HK-2 (cell line): ENCODE measurements around the gene HIGD1A.
A peak's percentile ranks its signal among the peaks of the same experiment; 100 is the strongest.

ENCODE experiments used
- DNase-seq: peaks from one replicate; pipeline ENCODE4 v3.0.0-alpha.2; 2018; ENCODE audit not compliant: unreplicated experiment

The HIGD1A gene

DNA sequence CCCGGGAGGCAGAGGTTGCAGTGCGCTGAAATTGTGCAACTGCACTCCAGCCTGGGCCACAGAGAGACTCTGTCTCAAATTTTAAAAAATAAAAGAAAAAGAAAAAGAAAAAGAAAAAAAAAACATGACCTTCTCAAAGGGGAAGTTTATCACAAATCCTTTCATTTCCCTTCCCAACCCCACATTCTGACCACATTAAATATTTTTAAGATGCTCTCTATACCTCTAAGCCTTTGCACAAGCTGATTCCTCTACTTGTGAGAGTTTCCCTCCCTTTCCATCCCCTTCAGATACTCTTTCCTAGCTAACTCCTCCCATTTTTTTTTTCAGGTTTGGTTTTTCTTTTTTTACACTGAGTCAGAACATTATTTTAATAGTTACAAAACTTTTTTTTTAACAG is 4.0 kb downstream of the HIGD1A start:
- DNase-seq = no peak

DNA sequence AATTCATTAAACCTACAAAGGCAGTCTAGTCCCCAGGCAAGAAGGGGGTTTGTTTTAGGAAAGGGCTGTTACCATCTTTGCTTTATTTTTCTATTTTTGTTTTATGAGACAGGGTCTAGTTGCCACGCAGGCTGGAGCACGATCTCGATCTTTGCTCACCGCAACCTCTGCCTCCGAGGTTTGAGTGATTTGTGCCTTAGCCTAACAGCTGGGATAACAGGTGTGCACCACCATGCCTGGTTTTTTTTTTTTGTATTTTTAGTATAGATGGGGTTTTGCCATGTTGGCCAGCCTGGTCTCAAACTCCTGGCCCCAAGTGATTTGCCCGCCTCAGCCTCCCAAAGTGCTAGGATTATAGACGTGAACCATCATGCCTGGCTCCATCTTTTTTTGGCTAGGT is 4.9 kb downstream of the HIGD1A start:
- DNase-seq = no peak

DNA sequence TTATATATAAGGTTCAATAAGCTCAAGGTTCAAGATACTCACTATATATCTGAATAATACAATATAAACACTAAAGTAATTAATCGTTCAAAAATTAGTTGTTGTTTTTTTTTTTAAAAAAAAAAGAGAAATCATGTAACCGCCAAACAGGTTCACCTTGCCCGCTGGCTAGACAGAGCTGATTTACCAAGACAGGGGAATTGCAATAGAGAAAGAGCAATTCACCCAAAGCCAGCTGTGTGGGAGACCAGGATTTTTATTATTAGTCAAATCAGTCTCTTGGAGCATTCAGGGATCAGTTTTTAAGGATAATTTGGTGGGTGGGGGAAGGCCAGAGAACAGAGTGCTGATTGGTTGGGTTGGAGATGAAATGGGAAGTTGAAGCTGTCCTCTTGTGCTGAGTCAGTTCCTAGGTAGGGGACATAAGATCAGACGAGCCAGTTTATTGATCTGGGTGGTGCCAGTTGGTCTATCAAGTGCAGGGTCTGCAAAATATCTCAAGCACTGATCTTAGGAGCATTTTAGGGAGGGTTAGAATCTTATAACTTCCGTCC is 7.9 kb downstream of the HIGD1A start:
- DNase-seq = no peak

DNA sequence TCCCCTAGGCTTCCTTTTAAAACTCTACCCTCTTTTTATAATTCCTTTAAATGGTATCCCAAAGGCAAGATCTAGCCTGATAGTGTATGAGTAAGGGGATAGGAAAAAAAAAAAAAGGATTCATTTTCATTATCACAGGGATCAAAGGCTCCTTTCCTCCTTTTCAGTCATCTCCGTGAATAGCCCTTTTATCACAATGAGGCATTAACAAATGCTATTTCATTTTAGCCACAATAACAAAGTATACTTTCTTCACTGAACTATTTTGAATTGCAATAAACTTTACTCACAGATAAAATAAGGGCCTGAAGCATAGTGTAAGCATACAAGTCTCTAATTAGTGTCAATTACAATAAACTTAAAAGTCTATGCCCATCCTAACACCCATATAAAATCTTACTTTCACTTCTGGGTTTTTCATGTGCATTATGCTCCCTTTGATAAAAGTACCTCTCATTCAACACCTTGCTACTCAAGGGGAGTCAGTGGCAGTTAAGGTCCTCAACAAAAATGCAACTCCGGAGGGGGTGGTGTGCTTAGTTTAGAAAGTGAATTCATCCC is 8.6 kb downstream of the HIGD1A start:
- DNase-seq = no peak

DNA sequence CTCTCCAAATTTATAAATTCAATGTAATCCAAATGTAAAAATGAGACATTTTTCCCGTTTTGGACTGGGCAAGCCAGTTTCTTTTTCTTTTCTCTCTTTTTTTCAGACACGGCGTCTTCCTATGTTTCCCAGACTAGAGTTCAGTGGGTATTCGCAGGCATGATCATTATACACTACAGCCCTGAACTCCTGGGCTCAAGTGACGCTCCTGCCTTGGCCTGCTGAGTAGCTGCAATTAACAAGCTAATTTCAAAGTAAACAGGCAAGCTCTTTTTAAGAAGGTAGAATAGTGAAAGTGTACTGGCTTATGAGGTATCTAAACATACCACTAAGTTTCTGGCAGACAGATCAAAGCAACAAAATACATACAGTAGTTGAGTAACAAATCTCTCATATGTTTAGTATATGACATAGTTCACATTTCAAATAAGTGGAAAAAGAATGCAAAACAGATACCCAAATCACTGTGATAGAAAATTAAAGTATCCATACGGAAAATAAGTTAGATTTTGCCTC is 13.5 kb downstream of the HIGD1A start:
- no peak for DNase-seq

DNA sequence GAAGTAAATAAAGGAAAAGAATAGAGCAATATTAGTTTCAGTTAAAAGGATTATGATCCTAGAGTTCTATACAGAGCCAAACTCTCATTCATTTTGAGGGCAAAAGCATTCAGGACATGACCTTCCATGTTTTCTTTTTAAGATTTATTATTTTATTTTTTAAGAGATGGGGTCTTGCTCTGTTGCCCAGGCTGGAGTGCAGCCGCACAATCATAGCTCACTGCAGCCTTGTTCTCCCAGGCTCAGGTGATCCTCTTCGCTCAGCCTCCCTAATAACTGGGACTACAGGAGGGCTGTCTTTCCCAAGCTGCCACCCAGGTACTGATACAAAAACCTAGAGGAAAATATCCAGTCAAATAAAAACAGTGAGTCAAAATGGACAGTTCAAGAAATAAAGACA is 17.7 kb downstream of the HIGD1A start:
- DNase-seq = no peak

DNA sequence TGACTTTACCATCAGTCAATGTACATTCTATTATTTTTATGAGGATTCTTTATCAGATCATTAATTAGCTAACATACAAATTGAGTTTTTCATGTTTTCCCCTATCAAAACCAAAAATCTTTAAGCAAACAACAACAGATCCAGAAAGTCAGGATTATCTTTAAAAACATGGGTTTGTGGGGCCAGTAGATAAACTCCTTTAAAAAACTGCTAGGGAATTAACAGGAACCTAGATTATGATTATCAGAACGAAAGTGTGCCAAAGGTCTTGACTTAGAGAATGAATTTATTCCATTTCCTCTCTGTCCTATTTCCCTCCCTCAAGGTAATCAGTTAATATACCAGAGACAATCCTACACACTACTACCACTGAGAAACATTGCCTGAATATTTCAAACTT is 18.1 kb downstream of the HIGD1A start:
- DNase-seq = no peak

DNA sequence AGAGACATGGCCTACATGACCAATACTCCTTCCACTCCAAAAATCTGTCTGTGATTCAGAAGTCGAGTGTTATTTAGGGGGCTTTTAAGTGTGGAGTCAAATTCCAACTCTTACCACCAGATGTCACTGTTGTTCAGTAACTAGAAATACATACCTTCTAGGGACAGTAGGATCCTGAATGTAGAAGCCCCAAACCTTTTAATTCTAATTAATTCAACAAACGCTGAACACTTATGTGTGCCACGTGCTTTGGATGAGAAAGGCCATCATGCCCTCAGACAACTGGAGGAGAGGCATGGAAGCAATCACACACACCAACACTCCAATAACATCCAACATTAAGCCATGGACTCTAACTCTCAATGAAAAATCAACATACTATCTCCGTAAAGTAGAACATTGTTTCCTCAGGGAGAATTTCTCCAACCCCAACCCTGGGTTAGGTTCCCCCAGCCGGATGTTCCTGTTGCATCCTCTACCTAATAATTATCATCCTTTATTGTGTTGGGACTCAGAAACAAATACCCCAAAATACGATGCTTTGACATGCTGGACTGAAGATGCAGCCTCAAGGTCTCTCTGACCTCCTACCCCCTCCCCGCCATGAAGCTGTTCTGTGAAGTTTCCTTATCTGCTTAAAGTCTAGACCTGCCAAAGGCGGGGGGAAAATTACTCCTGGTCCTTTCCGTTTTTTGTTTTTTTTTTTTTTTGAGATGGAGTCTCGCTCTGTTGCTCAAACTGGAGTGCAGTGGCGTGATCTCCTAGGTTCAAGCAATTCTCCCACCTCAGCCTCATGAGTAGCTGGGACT is 23.2 kb downstream of the HIGD1A start:
- DNase-seq = peak; percentile 2

DNA sequence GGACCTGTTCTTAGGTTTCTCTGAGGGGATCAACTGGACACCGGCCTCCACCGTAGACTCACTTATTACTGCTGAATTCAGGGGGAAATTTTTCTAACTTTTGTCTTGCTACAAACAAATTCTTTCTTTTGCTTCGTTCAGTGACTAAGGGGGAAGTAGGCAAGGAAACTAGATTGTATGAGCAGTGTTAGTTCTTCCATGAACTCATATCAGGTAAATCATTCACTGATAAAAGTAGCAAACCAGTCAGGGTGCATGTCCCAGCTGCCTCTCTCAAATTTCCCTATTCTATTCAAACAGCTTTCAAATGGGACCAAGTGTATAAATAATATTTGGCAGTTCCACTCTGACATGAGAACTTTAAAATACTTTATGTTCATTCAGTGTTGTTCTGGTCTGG is 23.9 kb downstream of the HIGD1A start:
- no peak for DNase-seq

DNA sequence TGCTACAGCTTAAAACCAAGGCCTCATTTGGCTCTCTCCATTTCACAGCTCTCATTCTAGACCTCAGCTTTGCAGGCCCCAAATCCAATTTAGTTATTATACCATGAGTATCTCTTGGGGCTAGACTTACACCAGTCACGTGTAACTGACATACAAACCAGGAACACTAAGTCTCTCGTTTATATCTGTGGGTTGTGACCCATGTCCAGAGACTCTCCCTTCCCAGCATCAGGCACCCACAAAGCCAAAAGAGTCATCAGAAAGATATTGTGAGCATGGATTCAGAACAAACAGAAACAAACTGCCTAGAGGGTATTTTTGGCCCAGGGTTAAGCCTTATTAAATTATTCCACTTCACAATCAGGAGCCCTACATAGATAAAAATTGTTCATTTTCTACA is 25.6 kb downstream of the HIGD1A start:
- DNase-seq = no peak

DNA sequence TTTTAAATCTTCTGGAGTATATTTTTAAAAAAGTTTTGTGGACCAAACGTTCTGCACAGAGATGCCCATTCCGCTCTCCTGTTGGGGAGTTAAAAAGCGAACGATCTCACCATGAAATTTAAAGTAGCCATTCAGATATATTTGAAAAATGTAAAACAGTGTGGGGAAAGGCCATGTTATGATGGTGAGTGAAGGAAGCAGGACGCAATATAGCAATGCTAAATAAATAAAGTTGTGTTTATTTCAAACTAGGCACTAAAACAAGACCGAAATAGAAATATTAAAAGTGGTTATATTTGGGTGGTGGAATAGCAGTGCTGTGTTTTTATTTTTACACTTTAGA is 30.9 kb downstream of the HIGD1A start:
- DNase-seq = no peak

DNA sequence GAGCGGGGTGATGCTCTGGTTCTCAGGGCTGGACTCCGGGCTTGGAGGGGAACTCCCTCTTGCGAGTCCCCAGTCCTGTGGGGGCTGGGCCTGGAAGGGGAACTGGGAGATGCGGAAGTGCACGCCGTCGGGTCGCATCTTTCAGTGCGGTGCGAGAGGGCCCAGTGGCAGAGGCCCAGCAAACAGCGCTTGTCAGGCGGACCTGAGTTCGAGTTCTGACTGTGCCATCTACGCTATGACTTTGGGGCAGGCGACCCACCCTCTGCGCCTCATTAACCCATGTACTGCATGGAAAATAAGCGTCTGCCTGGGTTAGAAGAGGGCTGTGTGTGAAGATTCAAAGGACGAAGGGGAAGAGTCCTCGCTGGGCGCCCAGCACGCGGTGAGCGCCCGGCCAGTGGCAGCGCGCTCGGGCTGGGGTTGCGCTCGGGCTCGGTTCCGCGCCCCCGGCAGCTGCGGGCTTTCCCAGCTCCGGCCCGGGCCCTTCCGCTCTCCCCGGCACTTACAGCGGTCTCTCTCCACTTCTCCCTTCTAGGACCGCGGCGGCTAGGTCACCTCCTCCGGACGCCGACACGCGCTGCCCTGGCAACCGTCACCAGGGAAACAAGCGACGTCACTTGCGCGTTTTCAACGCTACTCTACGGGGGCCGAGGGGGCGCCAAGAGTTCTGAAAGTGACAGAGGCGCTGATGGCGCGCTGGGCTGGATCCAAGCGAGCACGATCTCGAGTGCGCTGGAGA is 31.5 kb downstream of the HIGD1A start, which contains the start of gene CCDC13:
Gene CCDC13, minus strand, starts transcription at position 584 of the 739 bp plus-strand sequence. CDS start 14,908 bp downstream, outside the sequence.
- peak; percentile 67 for DNase-seq

DNA sequence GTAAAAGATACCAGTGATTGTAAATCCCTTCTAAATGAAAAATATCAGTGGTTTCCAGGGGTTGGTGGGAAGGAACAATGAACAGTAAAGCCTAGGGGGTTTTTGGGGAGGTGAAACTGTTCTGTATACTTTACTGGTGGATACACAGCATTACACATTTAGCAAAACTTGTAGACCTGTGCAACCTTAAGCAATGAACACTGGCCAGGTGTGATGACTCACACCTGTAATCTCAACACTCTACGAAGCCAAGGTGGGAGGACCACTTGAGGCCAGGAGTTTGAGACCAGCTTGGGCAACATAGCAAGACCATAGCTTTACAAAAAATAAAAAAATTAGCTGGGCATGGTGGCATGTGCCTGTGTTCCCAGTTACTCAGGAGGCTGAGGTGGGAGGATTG is 33.0 kb downstream of the HIGD1A start:
- no peak for DNase-seq

DNA sequence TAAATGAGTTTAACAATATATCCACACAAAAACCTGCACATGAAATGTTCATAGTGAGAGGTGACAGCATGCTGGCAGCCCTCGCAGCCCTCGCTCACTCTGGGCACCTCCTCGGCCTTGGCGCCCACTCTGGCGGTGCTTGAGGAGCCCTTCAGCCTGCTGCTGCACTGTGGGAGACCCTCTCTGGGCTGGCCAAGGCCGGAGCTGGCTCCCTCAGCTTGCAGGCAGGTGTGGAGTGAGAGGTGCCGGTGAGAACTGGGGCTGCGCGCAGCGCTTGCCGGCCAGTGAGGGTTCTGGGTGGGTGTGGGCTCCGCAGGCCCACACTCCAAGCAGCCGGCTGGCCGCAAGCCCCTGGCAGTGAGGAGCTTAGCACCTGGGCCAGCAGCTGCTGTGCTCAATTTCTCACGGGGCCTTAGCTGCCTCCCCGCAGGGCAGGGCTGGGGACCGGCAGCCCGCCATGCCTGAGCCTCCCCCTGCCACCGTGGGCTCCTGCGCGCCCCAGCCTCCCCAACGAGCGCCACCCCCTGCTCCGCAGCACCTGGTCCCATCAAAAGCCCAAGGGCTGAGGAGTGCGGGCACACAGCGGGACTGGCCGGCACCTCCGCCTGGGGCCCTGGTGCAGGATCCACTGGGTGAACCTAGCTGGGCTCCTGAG is 34.7 kb downstream of the HIGD1A start:
- no peak for DNase-seq

DNA sequence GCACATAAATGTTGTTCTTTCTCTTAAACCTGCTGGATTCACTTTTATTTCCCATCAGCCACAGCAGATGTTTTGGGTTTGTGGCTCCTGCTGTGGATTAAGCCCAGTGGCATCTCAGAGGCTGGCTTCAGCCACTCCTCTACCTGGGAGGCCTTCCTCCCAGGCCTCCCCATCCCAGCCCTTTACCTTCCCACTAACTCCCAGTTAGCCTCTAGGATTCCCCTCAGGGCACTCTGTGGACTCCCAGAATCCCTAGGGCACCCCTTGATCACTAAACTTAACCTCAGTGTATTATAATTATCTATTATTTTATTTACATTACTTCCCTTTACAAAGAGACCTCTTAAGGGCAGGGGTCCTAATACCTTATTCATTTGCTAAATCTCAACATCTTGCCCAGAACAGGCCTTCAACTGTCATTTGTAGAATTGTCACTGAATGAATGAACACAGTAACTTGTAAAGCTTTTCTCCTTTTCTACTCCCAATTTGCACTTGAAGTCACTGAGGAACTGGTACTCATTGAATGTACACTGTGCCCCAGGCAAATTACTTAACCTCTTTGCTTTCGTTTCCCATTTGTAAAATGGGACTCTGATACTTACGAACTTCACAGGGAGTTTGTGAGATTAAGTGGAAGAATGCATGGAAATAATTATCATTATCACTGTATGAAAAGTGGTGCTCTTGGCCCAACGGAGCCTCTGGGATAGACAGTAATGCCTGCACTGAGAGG is 39.6 kb downstream of the HIGD1A start:
- DNase-seq = no peak

DNA sequence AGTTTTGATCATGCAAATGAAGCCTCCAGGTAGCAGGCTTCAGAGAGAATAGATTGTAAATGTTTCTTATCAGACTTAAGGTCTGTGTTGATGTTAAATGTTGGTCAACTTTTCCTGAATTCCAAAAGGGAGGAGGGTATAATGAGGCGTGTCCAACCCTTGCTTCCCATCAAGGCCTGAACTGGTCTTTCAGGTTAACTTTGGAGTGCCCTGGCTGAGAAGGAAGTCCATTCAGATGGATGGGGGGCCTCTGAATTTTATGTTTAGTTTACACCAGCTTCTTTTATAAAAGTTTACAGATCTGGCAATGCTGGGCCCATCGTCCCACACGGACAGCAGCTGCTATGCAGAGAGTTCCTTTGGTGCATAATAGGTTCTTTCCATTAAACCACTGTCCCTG is 40.2 kb downstream of the HIGD1A start:
- no peak for DNase-seq

DNA sequence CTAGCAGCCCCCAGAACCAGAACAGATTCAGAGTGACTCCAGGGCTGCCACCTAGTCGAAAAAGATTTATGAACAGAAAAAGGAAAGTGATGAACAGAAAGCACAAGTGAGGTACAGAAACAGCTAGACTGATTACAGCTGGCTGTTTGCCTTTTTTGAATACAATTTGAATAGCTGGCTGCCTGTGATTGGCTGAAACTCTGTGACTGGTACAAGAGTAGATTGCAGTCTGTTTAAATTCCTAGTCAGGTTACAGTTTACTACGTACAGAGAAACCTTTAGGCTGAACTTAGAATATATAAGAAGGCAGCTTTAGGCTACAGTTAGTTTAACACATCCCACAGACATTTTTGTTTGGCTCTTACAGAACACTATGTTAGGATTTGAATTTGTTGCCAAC is 41.3 kb downstream of the HIGD1A start:
- no peak for DNase-seq

DNA sequence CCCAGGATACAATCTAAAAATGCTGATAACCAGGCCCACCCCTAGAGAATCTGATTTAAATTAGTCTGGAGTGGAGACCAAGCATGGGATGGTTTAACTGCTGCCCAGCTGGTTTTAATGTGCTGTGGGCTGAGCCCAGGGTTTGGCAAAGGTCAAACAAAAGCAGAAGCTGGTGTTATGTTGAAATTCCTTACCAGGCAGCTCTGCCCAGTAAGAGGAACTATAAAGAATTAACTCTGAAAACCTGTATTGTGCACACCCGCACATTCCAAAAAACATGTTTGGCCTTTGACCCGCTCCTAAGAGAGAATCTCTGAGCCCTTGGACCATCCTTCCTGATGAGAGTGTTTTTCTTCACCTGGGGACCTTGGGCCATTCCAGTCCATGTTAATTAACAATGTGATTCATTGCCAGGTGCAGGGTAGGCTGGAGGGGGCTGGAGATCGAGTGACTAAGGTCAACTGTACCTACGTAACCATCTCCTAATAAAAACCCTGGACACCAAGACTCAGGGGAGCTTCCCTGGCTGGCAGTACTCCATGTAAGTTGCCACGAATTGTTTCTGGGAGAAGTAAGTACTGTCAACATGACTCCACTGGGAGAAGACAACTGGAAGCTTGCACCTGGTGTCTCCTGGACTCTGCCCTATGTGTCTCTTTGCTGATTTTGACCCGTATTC is 42.1 kb downstream of the HIGD1A start:
- no peak for DNase-seq

DNA sequence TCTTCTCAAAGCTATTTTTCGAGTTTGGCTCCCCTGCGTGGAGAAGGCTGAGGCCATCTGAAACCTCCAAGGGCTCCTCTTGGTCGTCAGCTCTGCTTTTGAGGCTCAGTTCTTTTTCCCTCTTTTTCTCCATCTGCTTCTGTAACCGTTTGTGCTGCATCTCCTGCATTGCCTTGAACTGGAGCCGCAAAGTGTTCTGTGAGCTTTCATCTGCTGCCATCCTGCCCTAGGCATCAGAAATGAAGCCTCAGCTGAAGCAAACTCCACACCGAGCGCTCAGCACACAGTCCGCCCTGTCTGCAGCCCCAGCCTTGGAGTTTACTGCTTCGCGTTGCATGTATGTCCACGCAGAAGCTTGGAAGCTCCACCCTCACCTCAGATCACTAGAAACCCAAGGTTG is 46.2 kb downstream of the HIGD1A start:
- no peak for DNase-seq

DNA sequence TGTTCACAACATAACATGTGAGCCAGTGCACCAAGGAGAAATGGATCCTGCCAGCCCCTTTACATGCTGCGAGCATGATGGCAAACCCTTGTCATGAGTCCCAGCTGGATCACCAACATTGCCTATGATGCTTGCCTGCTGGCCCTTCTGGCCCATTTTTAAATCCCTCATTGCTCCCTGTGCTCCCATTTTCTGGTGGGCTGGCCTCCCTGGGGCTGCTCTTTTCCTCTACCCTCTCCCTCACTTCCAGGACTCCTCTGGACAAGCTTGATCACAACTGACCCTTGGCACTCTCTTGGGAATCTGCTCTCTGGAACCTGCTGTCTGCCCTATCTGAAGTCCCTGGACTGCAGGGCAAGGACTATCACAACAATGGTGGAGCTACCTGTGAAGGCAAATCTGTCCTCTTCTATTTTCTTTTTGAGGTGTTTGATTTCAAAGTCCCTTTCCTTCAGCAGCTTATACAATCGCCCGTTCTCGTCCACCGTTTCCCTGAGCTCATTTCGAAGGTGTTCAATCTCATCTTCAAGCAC is 47.5 kb downstream of the HIGD1A start:
- DNase-seq = no peak
